CD4-positive, alpha-beta T cell (primary cell): ENCODE data around the gene UNC119. TPM values are rescaled to one million over a fixed set of nuclear protein-coding genes. Genes with fewer than 3 reads are reported as not detected.
A peak's percentile ranks its signal among the peaks of the same experiment; 100 is the strongest.

Experiments
- ATAC-seq: fragments of 200-7000 bp; cut with Tn5 transposase; one replicate; pipeline ENCODE4 v1.10.0; 2022; ENCODE audit warnings: mild to moderate bottlenecking; ENCODE audit not compliant: poor library complexity
- CTCF ChIA-PET: fragments of 350-600 bp; sonication (Branson Sonifier 250); formaldehyde crosslinking; loops from one replicate; lab custom pipeline; 2021; ENCODE audit warnings: antibody characterized with exemption, inconsistent platforms; lab: Charles Lee
- POLR2A ChIA-PET: fragments of 350-600 bp; sonication (Branson Sonifier 250); formaldehyde crosslinking; loops from one replicate; lab custom pipeline; 2021; ENCODE audit warnings: antibody characterized with exemption, inconsistent platforms; lab: Charles Lee
- DNase-seq, 14 experiments: peaks; one replicate each; pipeline ENCODE4 v3.0.0-alpha.2; 2013 to 2020; ENCODE audit warnings: mixed read lengths in 2 of 14
- H3K27ac ChIP-seq, 2 donors: one replicate each; pipeline versions ENCODE4 v1.5.1 to v1.7.0; 2013; ENCODE audit warnings: low read length in 2 of 2, low read depth in 1 of 2, mild to moderate bottlenecking in 1 of 2
- H3K27me3 ChIP-seq, 2 experiments: 1 replicate in 1 of 2; 2 replicates in 1 of 2; pipeline versions ENCODE4 v1.6.1 to v1.7.0; 2013; ENCODE audit warnings: low read length in 2 of 2, control low read depth in 1 of 2, mild to moderate bottlenecking in 1 of 2, moderate library complexity in 1 of 2; ENCODE audit not compliant: insufficient read depth in 2 of 2, control insufficient read depth in 1 of 2
- H3K36me3 ChIP-seq: one replicate; pipeline ENCODE4 v1.6.1; 2013; ENCODE audit warnings: low read length, control low read depth; ENCODE audit not compliant: insufficient read depth
- H3K4me1 ChIP-seq: one replicate; pipeline ENCODE4 v1.6.1; 2013; ENCODE audit warnings: low read length, control low read depth; ENCODE audit not compliant: insufficient read depth
- H3K4me3 ChIP-seq: one replicate; pipeline ENCODE4 v1.5.1; 2013; ENCODE audit warnings: mild to moderate bottlenecking, low read length, moderate library complexity
- H3K9me3 ChIP-seq, 2 experiments: 1 replicate in 1 of 2; 2 replicates in 1 of 2; pipeline versions ENCODE4 v1.6.1 to v1.7.0; 2013; ENCODE audit warnings: low read length in 2 of 2, mild to moderate bottlenecking in 2 of 2, control low read depth in 1 of 2, moderate library complexity in 1 of 2; ENCODE audit not compliant: control insufficient read depth in 1 of 2, insufficient read depth in 1 of 2
- H3K27ac Mint-ChIP-seq: one replicate; pipeline ENCODE4 v1.8.0; 2020; ENCODE audit warnings: mixed read lengths
- H3K27me3 Mint-ChIP-seq: one replicate; pipeline ENCODE4 v1.8.0; 2021; ENCODE audit warnings: mixed read lengths
- H3K36me3 Mint-ChIP-seq: one replicate; pipeline ENCODE4 v1.8.0; 2021; ENCODE audit warnings: low read depth, mixed read lengths
- H3K4me1 Mint-ChIP-seq: one replicate; pipeline ENCODE4 v1.8.0; 2021; ENCODE audit warnings: low read depth, mixed read lengths
- H3K4me3 Mint-ChIP-seq: one replicate; pipeline ENCODE4 v1.8.0; 2020; ENCODE audit warnings: mild to moderate bottlenecking, mixed read lengths
- H3K9me3 Mint-ChIP-seq: one replicate; pipeline ENCODE4 v1.8.0; 2020; ENCODE audit warnings: mixed read lengths
- intact Hi-C, 2 experiments: fragments of 100-400 bp; cut with DNase I in 1 of 2; cut with micrococcal nuclease in 1 of 2; formaldehyde crosslinking; loops; one replicate each; pipeline versions ENCODE4 v1.15.1 to v1.9.0; 2023 to 2025; cut with DNase I, micrococcal nuclease
- total RNA-seq, 174 experiments: library from RNA in 2 of 174; stranded (reverse) in 2 of 174; gene quantifications; one replicate each; pipeline ENCODE4 v1.2.3 and lab custom pipeline; 2021 to 2026
- TF ChIP-seq, protein P1 (sequence below): fragments of 200-600 bp; IDR thresholded peaks from one replicate; pipeline ENCODE4 v1.8.0; 2022; ENCODE audit warnings: antibody characterized with exemption, mild to moderate bottlenecking

Gene UNC119
- total RNA-seq, 2 experiments from 2014 or later, result 77.1 to 83.9 TPM

DNA sequence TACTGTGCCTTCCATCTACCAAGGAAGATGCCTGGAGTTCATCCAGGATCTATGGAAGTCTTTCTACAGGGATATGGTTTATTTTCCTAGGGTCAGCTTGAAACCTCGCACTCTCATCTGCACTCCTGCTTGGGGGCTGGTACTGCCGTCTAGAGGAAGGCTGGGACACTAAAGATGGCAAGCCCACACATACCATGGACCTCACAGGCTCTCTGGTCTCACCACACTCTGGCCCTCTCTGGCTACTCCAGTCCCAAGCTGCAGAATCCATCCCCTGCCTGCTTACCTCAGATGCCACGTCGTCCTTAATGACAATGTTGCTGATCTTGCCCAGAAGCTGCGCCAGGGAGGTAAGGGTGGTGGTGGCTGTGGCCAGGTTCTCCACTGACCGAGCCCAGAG lies 2.1 kb upstream of the UNC119 start:
- Mint-ChIP-seq H3K27ac (peak overlapping the region; percentile 22), H3K4me1 (peaks cover 31% of the 10 kb centered on the region), H3K9me3 (no peaks in the 10 kb centered on the region), H3K4me3 (peak overlapping the region; percentile 59), H3K27me3 (no peaks in the 10 kb centered on the region), H3K36me3 (peaks cover 73% of the 10 kb centered on the region)
- no peak for DNase-seq
- TF ChIP-seq, protein P1, sequence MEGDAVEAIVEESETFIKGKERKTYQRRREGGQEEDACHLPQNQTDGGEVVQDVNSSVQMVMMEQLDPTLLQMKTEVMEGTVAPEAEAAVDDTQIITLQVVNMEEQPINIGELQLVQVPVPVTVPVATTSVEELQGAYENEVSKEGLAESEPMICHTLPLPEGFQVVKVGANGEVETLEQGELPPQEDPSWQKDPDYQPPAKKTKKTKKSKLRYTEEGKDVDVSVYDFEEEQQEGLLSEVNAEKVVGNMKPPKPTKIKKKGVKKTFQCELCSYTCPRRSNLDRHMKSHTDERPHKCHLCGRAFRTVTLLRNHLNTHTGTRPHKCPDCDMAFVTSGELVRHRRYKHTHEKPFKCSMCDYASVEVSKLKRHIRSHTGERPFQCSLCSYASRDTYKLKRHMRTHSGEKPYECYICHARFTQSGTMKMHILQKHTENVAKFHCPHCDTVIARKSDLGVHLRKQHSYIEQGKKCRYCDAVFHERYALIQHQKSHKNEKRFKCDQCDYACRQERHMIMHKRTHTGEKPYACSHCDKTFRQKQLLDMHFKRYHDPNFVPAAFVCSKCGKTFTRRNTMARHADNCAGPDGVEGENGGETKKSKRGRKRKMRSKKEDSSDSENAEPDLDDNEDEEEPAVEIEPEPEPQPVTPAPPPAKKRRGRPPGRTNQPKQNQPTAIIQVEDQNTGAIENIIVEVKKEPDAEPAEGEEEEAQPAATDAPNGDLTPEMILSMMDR, result peak; percentile 8
- no peaks in the 10 kb centered on the region for H3K27me3 ChIP-seq
- H3K36me3 ChIP-seq, result peaks cover 63% of the 10 kb centered on the region
- no peak for ATAC-seq
- peaks cover 33% of the 10 kb centered on the region for H3K4me1 ChIP-seq
- POLR2A ChIA-PET, result interaction anchor here (0.6 kb wide), 1 partner anchor 16 kb away, joined by 3 read pairs; no protein-coding TSS in a partner anchor
- CTCF ChIA-PET, result no interaction called here
- H3K4me3 ChIP-seq, result no peak overlapping the region
- H3K9me3 ChIP-seq, result no peaks in the 10 kb centered on the region
- H3K27ac ChIP-seq, result no peak overlapping the region
- intact Hi-C loops, result loop anchor here in 1 of 2 experiments (1.0 kb wide), 1 partner anchor 44 kb away; no protein-coding TSS in a partner anchor

DNA sequence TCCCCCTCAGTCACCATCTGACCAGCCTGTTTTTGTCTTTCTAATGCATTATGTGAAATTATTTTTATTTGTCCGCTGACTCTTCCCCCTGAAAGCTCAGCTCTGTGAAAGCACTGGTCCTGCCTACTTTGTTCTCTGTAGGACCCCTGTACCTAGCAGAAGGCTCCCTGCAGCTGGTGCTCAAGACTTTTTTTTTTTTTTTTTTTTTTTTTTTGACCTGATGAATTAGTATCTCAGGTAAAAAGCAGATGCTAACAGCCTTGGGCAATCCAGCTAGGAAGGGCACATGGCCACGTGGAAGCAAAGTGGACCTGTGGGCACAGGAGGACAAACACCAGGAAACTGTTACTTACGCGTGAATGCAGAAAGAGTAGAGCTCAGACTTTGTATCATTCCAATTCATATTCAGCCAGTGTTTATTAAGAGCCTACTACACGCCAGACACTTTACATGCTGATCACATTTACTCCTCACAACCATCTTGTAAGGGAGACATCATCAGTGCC lies 629 bp upstream of the UNC119 start:
- ATAC-seq, result no peak
- no peak for DNase-seq
- Histone ChIP-seq H3K4me3 (peak overlapping the region; percentile 32), H3K27ac (no peak overlapping the region), H3K36me3 (peaks cover 49% of the 10 kb centered on the region), H3K9me3 (no peaks in the 10 kb centered on the region), H3K4me1 (peaks cover 48% of the 10 kb centered on the region), H3K27me3 (no peaks in the 10 kb centered on the region)
- Mint-ChIP-seq H3K4me3 (peak overlapping the region; percentile 91), H3K4me1 (peaks cover 46% of the 10 kb centered on the region), H3K9me3 (no peaks in the 10 kb centered on the region), H3K27me3 (no peaks in the 10 kb centered on the region), H3K36me3 (peaks cover 60% of the 10 kb centered on the region), H3K27ac (peak overlapping the region; percentile 82)
- intact Hi-C loops, result loop anchor here (1.0 to 2.0 kb wide), 3 partner anchors 18 to 24 kb away; partner anchors contain the start of genes ALDOC (in 2 of the 2) and PIGS (in 1 of the 2)
- ChIA-PET CTCF (interaction anchor here (0.6 to 0.7 kb wide), 3 partner anchors 137 to 843 kb away, joined by 3 read pairs; no protein-coding TSS in a partner anchor), POLR2A (interaction anchor here (1.3 to 7.4 kb wide), 2 partner anchors 19 to 24 kb away, joined by 5 to 63 read pairs; partner anchors contain the start of genes ALDOC and PIGS)
- TF ChIP-seq, protein P1, result no peak

DNA sequence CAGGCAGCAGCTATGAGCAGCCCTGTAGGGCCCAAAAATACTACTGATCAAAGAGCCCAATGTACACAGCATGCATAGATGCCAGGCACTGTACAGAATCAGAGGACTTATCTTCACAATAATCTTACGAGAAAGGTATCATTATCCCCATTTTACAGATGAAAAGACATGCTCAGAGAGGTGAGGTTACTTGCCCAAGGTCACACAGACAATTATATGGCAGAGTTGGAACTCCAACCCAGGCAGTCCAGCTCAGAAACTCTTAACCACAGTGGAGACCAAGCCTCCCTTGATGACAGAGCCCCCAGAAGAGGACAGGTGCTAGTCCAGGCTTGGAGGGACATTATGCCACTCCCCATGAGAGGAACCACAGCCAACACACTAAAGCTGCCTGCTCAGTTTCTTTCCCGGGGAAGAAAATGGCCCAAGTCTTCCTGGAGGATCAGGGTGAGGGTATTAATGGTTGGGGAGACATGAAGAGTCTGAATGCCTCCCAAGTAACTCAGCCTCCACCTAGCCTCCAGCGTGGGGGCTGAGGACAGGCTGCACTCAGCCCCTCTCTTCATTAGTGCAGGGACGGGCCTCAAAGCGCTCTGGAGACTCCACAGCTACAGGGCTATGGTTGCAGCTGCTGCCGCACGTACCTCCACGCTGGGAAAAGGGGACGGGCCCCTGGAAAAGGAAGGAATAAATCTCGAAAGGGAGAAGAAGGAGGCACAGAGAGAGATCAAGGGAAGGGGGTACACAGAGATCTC lies 826 bp downstream of the UNC119 start:
- CTCF ChIA-PET, result interaction anchor here (0.9 kb wide), 1 partner anchor 11 kb away, joined by 4 read pairs; no protein-coding TSS in a partner anchor
- H3K36me3 Mint-ChIP-seq, result peaks cover 52% of the 10 kb centered on the region
- H3K4me1 Mint-ChIP-seq, result peaks cover 55% of the 10 kb centered on the region
- H3K27me3 ChIP-seq, result no peaks in the 10 kb centered on the region
- H3K36me3 ChIP-seq, result peaks cover 44% of the 10 kb centered on the region
- TF ChIP-seq, protein P1, result no peak
- H3K27ac ChIP-seq, result peak overlapping the region; percentile 48 to 76
- POLR2A ChIA-PET, result interaction anchor here (1.3 to 7.4 kb wide), 4 partner anchors 20 to 93 kb away, joined by 4 to 63 read pairs (median 8); partner anchors contain the start of genes ALDOC, BLTP2 and PIGS
- no peaks in the 10 kb centered on the region for H3K9me3 Mint-ChIP-seq
- intact Hi-C loops, result loop anchor here (1.0 to 2.0 kb wide), 3 partner anchors 20 to 25 kb away; partner anchors contain the start of genes ALDOC (in 2 of the 2) and PIGS (in 1 of the 2)
- H3K27ac Mint-ChIP-seq, result peak overlapping the region; percentile 93
- no peaks in the 10 kb centered on the region for H3K9me3 ChIP-seq
- ATAC-seq (no peak), DNase-seq (peak in 2 of 14 experiments; percentile 22 to 38)
- H3K4me3 ChIP-seq, result peak overlapping the region; percentile 54
- peak overlapping the region; percentile 94 for H3K4me3 Mint-ChIP-seq
- H3K27me3 Mint-ChIP-seq, result no peaks in the 10 kb centered on the region
- peaks cover 59% of the 10 kb centered on the region for H3K4me1 ChIP-seq
